ENCODE data around the gene CAPNS1.

- no peak for TF ChIP-seq ZFP3 (CRISPR knock-in tag; IDR thresholded peaks at IDR 0.05)
- no peak for TF ChIP-seq RARB (CRISPR knock-in tag; IDR thresholded peaks at IDR 0.05)
- peak; percentile 39; the same call in 1 of the 2 replicates for TF ChIP-seq ZNF70 (CRISPR knock-in tag; IDR thresholded peaks at IDR 0.05)
- TF ChIP-seq ESRRG (CRISPR knock-in tag; IDR thresholded peaks at IDR 0.05), result no peak
- TF ChIP-seq POU6F1 (CRISPR knock-in tag; IDR thresholded peaks at IDR 0.05; ENCODE audit: borderline replicate concordance, low read depth), result no peak
- no peak for TF ChIP-seq ARNTL (CRISPR knock-in tag; IDR thresholded peaks at IDR 0.05; ENCODE audit: borderline replicate concordance, low read depth)
- TF ChIP-seq ISL1 (CRISPR knock-in tag; IDR thresholded peaks at IDR 0.05), result no peak
- TF ChIP-seq TOX (CRISPR knock-in tag; IDR thresholded peaks at IDR 0.05; ENCODE audit: borderline replicate concordance), result no peak
- TF ChIP-seq PATZ1 (CRISPR knock-in tag; IDR thresholded peaks at IDR 0.05; ENCODE audit: borderline replicate concordance), result no peak
Observed at GRCh38 chr19:36198119-36198518, 58.3 kb downstream of the CAPNS1 start.

All from SK-N-SH treated with all-trans-retinoic acid at 6 μM for 48 hours (cell line).